Duodenal mucosa (tissue), 2 donors: ENCODE data around the gene MTUS2.

Source experiments
- H3K27ac ChIP-seq: one replicate; pipeline ENCODE4 v1.7.0; 2013; ENCODE audit warnings: low read depth, low read length
- H3K27me3 ChIP-seq, 2 donors: one replicate each; pipeline ENCODE4 v1.7.0; 2013; ENCODE audit warnings: low read length in 2 of 2, control low read depth in 1 of 2; ENCODE audit not compliant: insufficient read depth in 2 of 2, control insufficient read depth in 1 of 2
- H3K36me3 ChIP-seq, 2 donors: one replicate each; pipeline ENCODE4 v1.7.0; 2013; ENCODE audit warnings: low read length in 2 of 2, control low read depth in 1 of 2; ENCODE audit not compliant: insufficient read depth in 2 of 2, control insufficient read depth in 1 of 2
- H3K4me1 ChIP-seq, 2 donors: one replicate each; pipeline ENCODE4 v1.7.0; 2013; ENCODE audit warnings: low read length in 2 of 2, control low read depth in 1 of 2; ENCODE audit not compliant: insufficient read depth in 2 of 2, control insufficient read depth in 1 of 2
- H3K4me3 ChIP-seq, 2 donors: one replicate each; pipeline ENCODE4 v1.7.0; 2013; ENCODE audit warnings: low read length in 2 of 2, low read depth in 1 of 2
- H3K9ac ChIP-seq, 2 donors: one replicate each; pipeline ENCODE4 v1.7.0; 2013; ENCODE audit warnings: low read length in 2 of 2, low read depth in 1 of 2
- H3K9me3 ChIP-seq, 2 donors: one replicate each; pipeline ENCODE4 v1.7.0; 2013; ENCODE audit warnings: low read length in 2 of 2, control low read depth in 1 of 2; ENCODE audit not compliant: control insufficient read depth in 1 of 2

Gene MTUS2

DNA sequence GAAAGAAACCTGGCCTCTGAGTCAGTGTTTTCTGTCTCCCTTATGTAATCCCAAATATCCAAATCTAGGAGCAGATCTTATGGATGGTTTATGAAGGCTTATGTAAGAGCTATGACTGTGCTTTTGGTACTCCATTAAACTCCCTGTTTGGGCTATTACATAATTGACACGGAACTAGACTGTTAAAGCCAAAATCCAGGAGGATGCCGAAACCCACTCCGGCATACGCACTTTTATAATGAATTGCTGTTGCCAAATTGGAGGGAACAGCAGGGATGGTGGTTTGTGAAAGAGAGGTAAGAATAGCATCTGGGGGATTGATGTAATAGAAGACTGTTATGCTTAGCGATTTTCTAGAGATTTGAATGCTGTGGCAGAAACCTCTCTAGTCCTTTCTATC, 2.0 kb downstream of the MTUS2 start:
- no peak overlapping the region for H3K4me3 ChIP-seq
- H3K9ac ChIP-seq, result no peak overlapping the region
- H3K36me3 ChIP-seq, result no peaks in the 10 kb centered on the region
- H3K27ac ChIP-seq, result no peak overlapping the region
- peaks cover 20 to 38% of the 10 kb centered on the region in 2 donors for H3K27me3 ChIP-seq
- no peaks in the 10 kb centered on the region for H3K4me1 ChIP-seq
- H3K9me3 ChIP-seq, result no peaks in the 10 kb centered on the region

DNA sequence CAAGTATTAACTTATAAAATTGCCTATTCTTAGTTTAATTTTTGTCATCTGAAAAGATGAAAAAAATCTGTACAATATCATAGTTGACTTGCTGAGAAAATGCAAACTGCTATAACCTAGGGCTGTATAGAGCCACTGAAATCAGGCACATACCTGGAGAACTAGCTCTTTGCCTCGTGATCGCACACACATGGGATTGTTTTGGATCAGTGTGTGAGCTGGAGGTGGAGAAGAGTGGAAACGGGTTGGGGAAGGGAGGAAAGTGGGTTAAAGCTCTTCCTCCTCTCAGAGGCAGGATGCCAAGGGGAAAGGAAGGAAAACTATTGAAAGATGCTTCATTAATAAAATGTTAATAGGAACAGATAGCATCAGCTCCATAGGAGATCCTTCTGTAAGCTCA, 2.7 kb downstream of the MTUS2 start:
- no peaks in the 10 kb centered on the region for H3K4me1 ChIP-seq
- H3K27me3 ChIP-seq, result peaks cover 14 to 31% of the 10 kb centered on the region in 2 donors
- no peak overlapping the region for H3K9ac ChIP-seq
- H3K4me3 ChIP-seq, result no peak overlapping the region
- no peaks in the 10 kb centered on the region for H3K36me3 ChIP-seq
- no peak overlapping the region for H3K27ac ChIP-seq
- H3K9me3 ChIP-seq, result no peaks in the 10 kb centered on the region

DNA sequence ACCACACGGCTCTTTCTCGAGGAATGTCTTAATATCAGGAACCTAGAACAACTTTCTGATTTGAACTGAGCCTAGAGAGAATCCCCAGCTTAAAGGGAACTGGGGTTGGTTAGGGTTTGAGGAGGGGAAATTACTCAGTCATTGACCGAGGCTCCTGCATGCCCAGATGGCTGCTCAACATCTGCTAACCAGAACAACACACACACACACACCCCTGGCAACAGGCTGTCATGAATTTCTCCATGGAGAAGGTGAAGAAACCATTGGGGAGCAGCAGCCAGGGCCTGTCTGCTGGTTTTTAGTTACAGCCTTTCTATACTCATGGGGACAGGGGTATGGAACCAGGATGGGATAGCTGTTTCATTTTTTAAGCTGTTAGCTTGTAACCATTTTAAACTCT, 5.2 kb downstream of the MTUS2 start:
- no peaks in the 10 kb centered on the region for H3K36me3 ChIP-seq
- no peak overlapping the region for H3K9ac ChIP-seq
- H3K27me3 ChIP-seq, result peaks cover 6 to 23% of the 10 kb centered on the region in 2 donors
- H3K9me3 ChIP-seq, result peaks cover 3 to 12% of the 10 kb centered on the region in 2 donors
- H3K27ac ChIP-seq, result no peak overlapping the region
- H3K4me1 ChIP-seq, result no peaks in the 10 kb centered on the region
- no peak overlapping the region for H3K4me3 ChIP-seq

DNA sequence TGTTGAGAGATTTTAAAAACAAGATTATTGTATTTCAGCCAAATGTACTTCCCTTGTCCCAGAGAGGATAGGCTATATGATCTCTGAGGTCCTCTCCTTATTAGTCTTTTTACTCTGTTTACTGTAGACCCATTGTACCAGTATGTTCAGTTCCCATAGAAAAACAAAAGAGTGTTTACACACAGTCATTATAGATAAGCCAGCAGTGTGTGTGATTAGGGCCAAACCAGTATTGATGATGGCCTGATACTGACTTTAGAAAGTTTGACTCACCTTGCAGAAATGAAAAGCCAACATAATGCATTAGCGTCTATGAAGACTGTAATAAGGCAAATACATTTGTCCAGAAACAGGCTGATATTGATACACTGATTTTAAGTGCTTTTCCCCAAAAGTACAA, 6.2 kb downstream of the MTUS2 start:
- Histone ChIP-seq H3K27me3 (peaks cover 0 to 13% of the 10 kb centered on the region in 2 donors), H3K9me3 (peaks cover 6 to 17% of the 10 kb centered on the region in 2 donors), H3K36me3 (no peaks in the 10 kb centered on the region), H3K4me1 (no peaks in the 10 kb centered on the region), H3K27ac (no peak overlapping the region), H3K9ac (no peak overlapping the region), H3K4me3 (no peak overlapping the region)

DNA sequence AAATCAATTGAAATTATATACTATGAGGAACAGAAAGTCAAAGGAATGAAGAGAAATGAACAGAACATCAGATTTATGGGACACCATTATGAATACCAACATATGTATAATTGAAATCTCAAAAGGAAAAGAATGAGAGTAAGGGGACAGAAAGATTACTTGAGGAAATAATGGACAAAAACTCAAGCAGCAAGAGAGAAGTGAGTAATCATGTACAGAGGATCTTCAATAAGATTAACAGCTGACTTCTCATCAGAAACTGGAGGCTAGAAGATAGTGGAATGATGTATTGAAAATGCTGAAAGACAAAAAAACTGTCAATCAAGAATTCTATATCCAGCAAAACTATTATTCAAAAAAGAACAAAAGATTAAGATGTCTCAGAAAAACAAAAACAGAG, 10.4 kb downstream of the MTUS2 start:
- H3K9ac ChIP-seq, result no peak overlapping the region
- no peaks in the 10 kb centered on the region for H3K36me3 ChIP-seq
- no peak overlapping the region for H3K27ac ChIP-seq
- no peaks in the 10 kb centered on the region for H3K4me1 ChIP-seq
- no peak overlapping the region for H3K4me3 ChIP-seq
- no peaks in the 10 kb centered on the region for H3K27me3 ChIP-seq
- peaks cover 6 to 17% of the 10 kb centered on the region in 2 donors for H3K9me3 ChIP-seq

DNA sequence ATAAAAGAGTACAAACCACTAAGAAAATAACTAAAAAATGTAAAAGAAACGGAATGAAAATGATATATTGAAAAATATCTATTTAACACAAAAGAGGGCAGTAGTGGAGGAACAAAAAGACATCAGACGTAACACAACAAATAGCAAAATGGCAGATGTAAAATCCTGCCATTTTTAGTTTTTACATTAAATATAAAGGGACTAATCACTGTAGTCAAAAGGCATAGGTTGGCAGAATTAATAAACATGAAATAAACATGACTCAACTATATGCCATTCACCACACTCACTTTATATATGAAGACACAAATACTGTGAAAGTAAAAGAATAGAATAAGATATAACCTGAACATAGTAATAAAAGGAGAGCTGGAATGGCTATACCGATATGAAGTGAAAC, 11.0 kb downstream of the MTUS2 start:
- Histone ChIP-seq H3K27me3 (no peaks in the 10 kb centered on the region), H3K36me3 (no peaks in the 10 kb centered on the region), H3K4me1 (no peaks in the 10 kb centered on the region), H3K4me3 (no peak overlapping the region), H3K27ac (no peak overlapping the region), H3K9ac (no peak overlapping the region), H3K9me3 (peaks cover 6 to 17% of the 10 kb centered on the region in 2 donors)

DNA sequence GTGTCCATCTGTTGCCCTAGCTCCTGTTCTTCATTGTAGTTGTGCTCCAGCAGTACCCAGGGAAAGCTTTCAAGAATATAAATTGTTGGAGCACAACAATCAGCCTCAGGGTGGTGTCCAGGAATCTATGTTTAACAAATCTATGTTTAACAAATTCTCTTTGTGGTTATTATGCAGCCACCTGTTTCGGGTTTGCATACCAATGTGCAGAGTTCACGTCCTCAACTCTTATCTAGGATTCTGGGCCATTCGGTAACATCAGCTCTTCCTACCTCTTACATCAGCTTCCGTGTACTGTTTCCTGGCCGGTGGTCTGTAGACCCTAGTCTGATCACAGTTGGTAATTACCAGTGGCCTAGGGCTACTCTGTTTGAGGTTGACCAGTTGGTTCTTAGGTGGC, 17.0 kb downstream of the MTUS2 start:
- Histone ChIP-seq H3K27me3 (no peaks in the 10 kb centered on the region), H3K4me1 (no peaks in the 10 kb centered on the region), H3K9me3 (no peaks in the 10 kb centered on the region), H3K27ac (no peak overlapping the region), H3K9ac (no peak overlapping the region), H3K4me3 (no peak overlapping the region), H3K36me3 (no peaks in the 10 kb centered on the region)

DNA sequence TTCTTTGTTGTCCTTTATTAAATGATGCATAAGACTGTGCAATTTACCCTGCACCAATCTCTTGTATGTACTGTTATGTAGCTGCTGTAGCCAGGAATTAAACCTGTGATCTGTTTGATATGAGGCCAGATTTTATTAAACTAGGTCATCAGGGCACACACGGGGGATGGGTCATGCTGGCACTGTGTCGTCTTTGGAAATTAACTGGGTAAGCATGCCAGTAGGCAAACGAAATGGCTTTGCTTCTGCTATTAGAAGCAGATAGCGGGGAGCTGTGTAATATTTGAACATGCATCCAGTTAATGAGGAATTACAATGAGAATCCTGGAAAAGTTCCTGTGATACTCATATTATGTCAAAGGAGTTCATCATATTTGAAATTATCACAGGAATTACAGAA, 23.5 kb downstream of the MTUS2 start:
- Histone ChIP-seq H3K27ac (no peak overlapping the region), H3K4me3 (no peak overlapping the region), H3K9ac (no peak overlapping the region), H3K27me3 (no peaks in the 10 kb centered on the region), H3K9me3 (no peaks in the 10 kb centered on the region), H3K36me3 (no peaks in the 10 kb centered on the region), H3K4me1 (no peaks in the 10 kb centered on the region)

DNA sequence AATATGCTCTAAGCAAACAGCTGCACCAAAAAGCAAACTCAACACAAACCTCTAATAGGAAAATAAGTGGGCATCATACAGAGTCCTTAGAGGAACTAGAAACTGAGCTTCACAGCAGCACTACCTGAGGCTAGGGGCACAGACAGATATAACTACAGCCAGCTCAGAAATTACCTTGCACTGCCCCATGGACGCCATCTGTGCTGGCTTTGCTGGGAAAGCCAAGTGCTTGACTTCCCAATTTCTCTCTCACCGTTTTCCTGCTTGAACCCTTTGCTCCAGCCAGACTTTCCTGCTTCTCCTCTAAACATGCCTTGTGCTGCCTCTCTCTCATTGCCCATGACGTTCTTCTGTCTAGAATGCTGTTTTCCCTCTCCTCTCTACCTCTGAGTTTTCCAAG, 29.3 kb downstream of the MTUS2 start:
- Histone ChIP-seq H3K36me3 (no peaks in the 10 kb centered on the region), H3K27ac (no peak overlapping the region), H3K9ac (no peak overlapping the region), H3K27me3 (no peaks in the 10 kb centered on the region), H3K4me1 (no peaks in the 10 kb centered on the region), H3K4me3 (no peak overlapping the region), H3K9me3 (no peaks in the 10 kb centered on the region)

DNA sequence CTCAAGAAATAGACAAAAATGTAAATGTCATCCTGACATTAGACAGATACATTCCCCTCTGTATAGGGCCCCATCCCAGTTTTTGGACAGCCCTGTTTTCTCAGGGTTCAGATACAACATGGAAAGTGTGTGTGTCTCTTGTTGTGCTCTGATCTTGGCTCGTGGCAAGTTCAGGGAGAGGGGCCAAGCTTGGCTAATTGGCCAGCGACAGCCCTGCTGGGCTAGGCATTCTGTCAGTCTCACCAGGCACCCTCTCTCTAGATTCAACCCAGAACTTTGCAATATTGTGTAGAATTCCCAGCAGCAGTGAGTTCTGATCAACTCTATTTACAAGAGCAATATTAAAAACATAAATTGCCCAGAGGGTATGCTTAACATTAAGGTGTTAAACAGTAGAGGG, 30.1 kb downstream of the MTUS2 start:
- Histone ChIP-seq H3K9ac (no peak overlapping the region), H3K27ac (no peak overlapping the region), H3K4me3 (no peak overlapping the region), H3K9me3 (no peaks in the 10 kb centered on the region), H3K36me3 (no peaks in the 10 kb centered on the region), H3K4me1 (no peaks in the 10 kb centered on the region), H3K27me3 (no peaks in the 10 kb centered on the region)

DNA sequence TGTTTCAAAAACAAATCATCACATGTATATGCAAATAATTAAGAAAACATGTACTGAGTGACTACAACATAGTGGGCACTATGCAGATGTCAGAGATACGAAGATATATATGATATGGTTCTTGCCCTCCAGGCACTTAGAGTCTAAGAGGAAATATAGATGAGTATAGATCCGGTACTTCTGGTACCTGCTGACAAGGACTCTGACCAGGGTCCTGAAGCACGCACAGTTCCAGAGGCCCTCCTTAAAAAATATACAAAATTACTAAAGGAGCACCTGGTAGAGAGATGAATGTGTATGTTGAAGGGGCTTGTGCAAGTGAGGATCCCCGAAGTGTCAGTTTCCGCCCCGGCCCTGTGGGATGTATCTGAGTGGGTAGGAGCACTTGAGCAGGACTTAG, 31.3 kb downstream of the MTUS2 start:
- no peak overlapping the region for H3K9ac ChIP-seq
- H3K9me3 ChIP-seq, result no peaks in the 10 kb centered on the region
- H3K4me3 ChIP-seq, result no peak overlapping the region
- no peaks in the 10 kb centered on the region for H3K36me3 ChIP-seq
- H3K4me1 ChIP-seq, result no peaks in the 10 kb centered on the region
- no peaks in the 10 kb centered on the region for H3K27me3 ChIP-seq
- H3K27ac ChIP-seq, result no peak overlapping the region
